ENCODE results near the gene MYH9. TPM values are rescaled to one million over a fixed set of nuclear protein-coding genes. Genes with fewer than 3 reads are reported as not detected.
A peak's percentile ranks its signal among the peaks of the same experiment; 100 is the strongest.
"Not testable (repeated sequence)": the region's sequence is repeated elsewhere in the genome, so short reads cannot be mapped to it uniquely, and the experiment has no call there.

The MYH9 gene
- total RNA-seq, 2 donors from 2014 or later = 294 to 323 TPM

- Histone ChIP-seq H3K9me3 (no peaks in the 10 kb centered on the region), H3K4me1 (peaks cover 9% of the 10 kb centered on the region), H3K36me3 (replicated peaks in 1 of 2; ENCODE audit: insufficient read depth in 1 of 2, low read depth in 2 of 2) (peaks cover 16 to 17% of the 10 kb centered on the region in 2 donors), H3K27me3 (no peaks in the 10 kb centered on the region), H3K4me3 (no peak overlapping the region), H3K27ac (peak overlapping the region in 1 of 4 donors; percentile 32)
- intact Hi-C loops (cut with DNase I) = no loop called here
- no peak for TF ChIP-seq POLR2A (IDR thresholded peaks at IDR 0.05)
- TF ChIP-seq, protein P1, sequence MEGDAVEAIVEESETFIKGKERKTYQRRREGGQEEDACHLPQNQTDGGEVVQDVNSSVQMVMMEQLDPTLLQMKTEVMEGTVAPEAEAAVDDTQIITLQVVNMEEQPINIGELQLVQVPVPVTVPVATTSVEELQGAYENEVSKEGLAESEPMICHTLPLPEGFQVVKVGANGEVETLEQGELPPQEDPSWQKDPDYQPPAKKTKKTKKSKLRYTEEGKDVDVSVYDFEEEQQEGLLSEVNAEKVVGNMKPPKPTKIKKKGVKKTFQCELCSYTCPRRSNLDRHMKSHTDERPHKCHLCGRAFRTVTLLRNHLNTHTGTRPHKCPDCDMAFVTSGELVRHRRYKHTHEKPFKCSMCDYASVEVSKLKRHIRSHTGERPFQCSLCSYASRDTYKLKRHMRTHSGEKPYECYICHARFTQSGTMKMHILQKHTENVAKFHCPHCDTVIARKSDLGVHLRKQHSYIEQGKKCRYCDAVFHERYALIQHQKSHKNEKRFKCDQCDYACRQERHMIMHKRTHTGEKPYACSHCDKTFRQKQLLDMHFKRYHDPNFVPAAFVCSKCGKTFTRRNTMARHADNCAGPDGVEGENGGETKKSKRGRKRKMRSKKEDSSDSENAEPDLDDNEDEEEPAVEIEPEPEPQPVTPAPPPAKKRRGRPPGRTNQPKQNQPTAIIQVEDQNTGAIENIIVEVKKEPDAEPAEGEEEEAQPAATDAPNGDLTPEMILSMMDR (IDR thresholded peaks at IDR 0.05) = peak; percentile 59 to 70 (median 67)
- ATAC-seq = peak; percentile 85
- WGBS, 2 donors = 22 to 30% methylated on average over 11 to 18 of the region's 18 CpGs
- DNase-seq = peak; percentile 64 to 69 (median 66)
Observed at GRCh38 chr22:36277482-36278291, 110.1 kb downstream of the MYH9 start.

DNA sequence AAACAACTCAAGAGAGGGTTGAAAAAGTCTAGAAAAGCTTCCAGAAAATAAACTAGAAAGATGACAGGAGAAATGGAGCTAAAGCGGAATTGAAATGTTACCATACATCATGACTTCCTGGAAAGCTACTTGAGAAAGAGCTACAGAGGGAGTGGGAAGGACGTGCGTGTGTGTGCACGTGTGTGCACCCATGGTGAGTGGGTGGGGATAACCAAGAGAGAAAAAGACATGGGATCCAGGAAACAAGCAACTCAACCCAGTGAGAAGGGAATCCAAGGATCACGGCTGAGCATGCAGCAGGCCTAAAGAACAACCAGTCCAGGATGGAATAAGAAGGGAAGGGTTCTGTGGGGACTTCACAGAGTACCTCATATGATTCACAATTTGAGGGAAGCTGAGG is 113.2 kb downstream of the MYH9 start:
- H3K27ac ChIP-seq = no peak overlapping the region
- TF ChIP-seq, protein P1 (IDR thresholded peaks at IDR 0.05) = no peak
- no peak for TF ChIP-seq POLR2A (IDR thresholded peaks at IDR 0.05)
- no peaks in the 10 kb centered on the region for H3K27me3 ChIP-seq
- ATAC-seq (no peak), DNase-seq (no peak)
- intact Hi-C loops (cut with DNase I) = no loop called here
- H3K4me3 ChIP-seq = no peak overlapping the region
- H3K9me3 ChIP-seq = no peaks in the 10 kb centered on the region
- H3K36me3 ChIP-seq (replicated peaks in 1 of 2; ENCODE audit: insufficient read depth in 1 of 2, low read depth in 2 of 2) = no peaks in the 10 kb centered on the region
- H3K4me1 ChIP-seq = peaks cover 9% of the 10 kb centered on the region
- 75 to 76% methylated on average over 5 of the region's 5 CpGs for WGBS, 2 donors

GRCh38 chr22:36271951-36272350 is 115.8 kb downstream of the MYH9 start:
- H3K27me3 ChIP-seq; intact Hi-C loops (cut with DNase I); H3K4me1 ChIP-seq; H3K9me3 ChIP-seq; ATAC-seq; H3K36me3 ChIP-seq (replicated peaks in 1 of 2; ENCODE audit: insufficient read depth in 1 of 2, low read depth in 2 of 2); H3K27ac ChIP-seq; H3K4me3 ChIP-seq; DNase-seq: not testable (repeated sequence)
- 82 to 89% methylated on average over 4 to 5 of the region's 5 CpGs for WGBS, 2 donors

DNA sequence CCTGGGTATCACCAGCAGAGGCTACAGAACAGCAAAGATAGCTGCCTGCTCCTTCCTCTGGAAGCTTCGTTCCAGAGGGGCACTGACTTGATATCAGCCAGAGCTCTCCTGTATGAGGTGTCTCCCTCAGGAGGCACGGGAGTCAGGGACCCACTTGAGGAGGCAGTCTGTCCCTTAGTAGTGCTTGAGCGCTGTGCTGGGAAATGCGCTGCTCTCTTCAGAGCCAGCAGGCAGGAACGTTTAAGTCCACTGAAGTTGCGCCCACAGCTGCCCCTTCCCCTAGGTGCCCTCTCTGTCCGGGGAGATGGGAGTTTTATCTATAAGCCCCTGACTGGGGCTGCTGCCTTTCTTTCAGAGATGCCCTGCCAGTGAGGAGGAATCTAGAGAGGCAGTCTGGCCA is 116.5 kb downstream of the MYH9 start:
- ATAC-seq; intact Hi-C loops (cut with DNase I): not testable (repeated sequence)

DNA sequence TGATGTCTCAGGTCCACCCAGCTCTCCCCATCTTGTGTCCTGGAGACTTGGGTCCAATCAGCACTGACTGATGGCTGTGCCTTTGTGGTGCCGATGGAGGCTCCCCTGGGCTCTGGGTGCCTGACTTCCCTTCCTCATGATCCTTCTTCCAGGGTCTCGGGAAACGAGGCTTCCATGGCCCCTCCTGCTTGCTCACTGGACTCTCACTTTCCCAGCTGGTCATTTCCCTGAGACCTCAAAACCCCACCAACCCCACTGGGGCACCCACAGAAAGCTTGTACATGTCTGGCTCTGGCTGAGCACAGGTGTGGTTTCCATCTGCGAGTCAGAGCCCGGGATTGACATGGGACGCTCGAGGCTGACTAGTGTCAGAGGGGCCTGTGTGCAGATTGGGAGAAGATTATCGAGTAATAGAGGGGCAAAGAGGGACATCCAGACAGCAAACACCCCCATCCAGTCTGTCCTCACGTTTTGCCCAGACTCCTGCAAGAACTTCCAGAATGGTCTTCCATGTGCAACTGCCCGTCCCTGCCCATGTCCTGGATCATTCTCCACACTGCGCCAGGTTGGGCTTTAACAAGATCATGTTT is 119.8 kb downstream of the MYH9 start:
- Histone ChIP-seq H3K4me1 (no peaks in the 10 kb centered on the region), H3K4me3 (no peak overlapping the region), H3K9me3 (no peaks in the 10 kb centered on the region), H3K36me3 (replicated peaks in 1 of 2; ENCODE audit: insufficient read depth in 1 of 2, low read depth in 2 of 2) (no peaks in the 10 kb centered on the region), H3K27ac (no peak overlapping the region), H3K27me3 (no peaks in the 10 kb centered on the region)
- intact Hi-C loops (cut with DNase I) = no loop called here
- WGBS, 2 donors = 82 to 83% methylated on average over 11 of the region's 11 CpGs
- DNase-seq (no peak), ATAC-seq (no peak)
- TF ChIP-seq POLR2A (IDR thresholded peaks at IDR 0.05) = no peak
- TF ChIP-seq, protein P1 (IDR thresholded peaks at IDR 0.05) = no peak

More for the DNA sequence above, 116.5 kb downstream of the MYH9 start:
- not testable (repeated sequence) for DNase-seq; H3K36me3 ChIP-seq (replicated peaks in 1 of 2; ENCODE audit: insufficient read depth in 1 of 2, low read depth in 2 of 2); H3K4me1 ChIP-seq; H3K27me3 ChIP-seq; H3K4me3 ChIP-seq; H3K27ac ChIP-seq; H3K9me3 ChIP-seq
- 69 to 71% methylated on average over 4 to 7 of the region's 7 CpGs for WGBS, 2 donors
